Measurements from ENCODE around the gene ME3. TPM values are rescaled to one million over a fixed set of nuclear protein-coding genes. Genes with fewer than 3 reads are reported as not detected.
A peak's percentile ranks its signal among the peaks of the same experiment; 100 is the strongest.

The ME3 gene
- total RNA-seq, 1 experiment from 2014 or later: 83.8 TPM

DNA sequence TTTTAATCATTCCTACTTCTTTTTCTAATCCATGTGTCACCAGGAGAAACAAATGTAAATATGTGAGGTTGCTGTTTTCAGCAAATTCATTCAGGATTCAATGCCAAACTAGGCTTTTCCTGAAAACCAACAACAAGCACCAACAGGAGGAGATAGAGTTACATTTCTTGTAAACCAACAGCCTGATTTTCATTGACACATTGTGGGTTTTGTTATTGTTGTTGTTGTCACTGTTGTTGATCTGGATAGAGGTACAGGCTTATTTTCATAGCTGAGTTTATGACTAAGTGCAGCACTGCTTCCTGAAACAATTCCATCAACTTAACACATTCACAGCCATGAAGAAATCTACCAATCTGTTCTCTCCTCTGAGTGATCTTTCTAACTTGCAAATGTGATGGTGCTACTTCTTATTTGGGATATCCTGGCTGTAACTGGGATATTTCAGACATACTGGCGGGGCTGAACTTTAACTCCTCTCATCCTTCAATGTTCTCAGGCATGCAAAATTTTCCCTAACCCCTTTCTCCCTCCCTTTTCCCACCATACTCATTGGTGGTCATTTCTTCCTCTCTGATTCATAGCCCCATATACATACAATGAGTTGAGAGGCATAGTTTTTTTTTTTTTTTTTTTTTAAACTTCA, 65.5 kb downstream of the ME3 start:
- Histone ChIP-seq H3K27ac (ENCODE audit: low read length) (peak overlapping the region; percentile 85), H3K4me1 (ENCODE audit: insufficient read depth, low read length) (peaks cover 35% of the 10 kb centered on the region), H3K9me2 (replicated peaks; ENCODE audit: low read length) (no peaks in the 10 kb centered on the region), H4K20me1 (ENCODE audit: low read length) (no peaks in the 10 kb centered on the region), H3K9ac (ENCODE audit: low read length) (peak overlapping the region; percentile 55), H3K4me3 (ENCODE audit: low read length) (no peak overlapping the region), H3F3A (ENCODE audit: low read length, unreplicated experiment) (no peaks in the 10 kb centered on the region), H3K36me3 (ENCODE audit: low read depth, low read length) (peaks cover 3% of the 10 kb centered on the region; the same call in 1 of the 2 replicates), H3K4me2 (ENCODE audit: low read length) (peak overlapping the region; percentile 18; the same call in 1 of the 2 replicates), H3K9me3 (ENCODE audit: low read length) (no peaks in the 10 kb centered on the region), H3K27me3 (ENCODE audit: low read length) (no peaks in the 10 kb centered on the region), H2AFZ (ENCODE audit: low read length) (no peak overlapping the region), H3K79me2 (ENCODE audit: low read length) (no peaks in the 10 kb centered on the region)
- TF ChIP-seq, protein P1, sequence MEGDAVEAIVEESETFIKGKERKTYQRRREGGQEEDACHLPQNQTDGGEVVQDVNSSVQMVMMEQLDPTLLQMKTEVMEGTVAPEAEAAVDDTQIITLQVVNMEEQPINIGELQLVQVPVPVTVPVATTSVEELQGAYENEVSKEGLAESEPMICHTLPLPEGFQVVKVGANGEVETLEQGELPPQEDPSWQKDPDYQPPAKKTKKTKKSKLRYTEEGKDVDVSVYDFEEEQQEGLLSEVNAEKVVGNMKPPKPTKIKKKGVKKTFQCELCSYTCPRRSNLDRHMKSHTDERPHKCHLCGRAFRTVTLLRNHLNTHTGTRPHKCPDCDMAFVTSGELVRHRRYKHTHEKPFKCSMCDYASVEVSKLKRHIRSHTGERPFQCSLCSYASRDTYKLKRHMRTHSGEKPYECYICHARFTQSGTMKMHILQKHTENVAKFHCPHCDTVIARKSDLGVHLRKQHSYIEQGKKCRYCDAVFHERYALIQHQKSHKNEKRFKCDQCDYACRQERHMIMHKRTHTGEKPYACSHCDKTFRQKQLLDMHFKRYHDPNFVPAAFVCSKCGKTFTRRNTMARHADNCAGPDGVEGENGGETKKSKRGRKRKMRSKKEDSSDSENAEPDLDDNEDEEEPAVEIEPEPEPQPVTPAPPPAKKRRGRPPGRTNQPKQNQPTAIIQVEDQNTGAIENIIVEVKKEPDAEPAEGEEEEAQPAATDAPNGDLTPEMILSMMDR (conservative IDR thresholded peaks at IDR 0.05; ENCODE audit: low read depth, low read length): peak; percentile 32; the same call in 1 of the 2 replicates
- no peak for TF ChIP-seq EZH2phosphoT487 (IDR thresholded peaks at IDR 0.05; ENCODE audit: borderline replicate concordance, low read length)
- TF ChIP-seq EZH2 (IDR thresholded peaks at IDR 0.05; ENCODE audit: low read length, unreplicated experiment): no peak
- peak; percentile 59 for ATAC-seq
- BruUV-seq (replicated peaks): no TSS peak
- CTCF ChIA-PET: no interaction called here
- POLR2A ChIA-PET (ENCODE audit: unreplicated experiment): interaction anchor here (0.6 kb wide), 1 partner anchor 192 kb away, joined by 3 read pairs; no protein-coding TSS in a partner anchor
- peak; percentile 48 for DNase-seq
- intact Hi-C loops (cut with micrococcal nuclease): loop anchor here (2.0 to 5.0 kb wide), 4 partner anchors 14 to 195 kb away; partner anchors contain the start of gene PRSS23

DNA sequence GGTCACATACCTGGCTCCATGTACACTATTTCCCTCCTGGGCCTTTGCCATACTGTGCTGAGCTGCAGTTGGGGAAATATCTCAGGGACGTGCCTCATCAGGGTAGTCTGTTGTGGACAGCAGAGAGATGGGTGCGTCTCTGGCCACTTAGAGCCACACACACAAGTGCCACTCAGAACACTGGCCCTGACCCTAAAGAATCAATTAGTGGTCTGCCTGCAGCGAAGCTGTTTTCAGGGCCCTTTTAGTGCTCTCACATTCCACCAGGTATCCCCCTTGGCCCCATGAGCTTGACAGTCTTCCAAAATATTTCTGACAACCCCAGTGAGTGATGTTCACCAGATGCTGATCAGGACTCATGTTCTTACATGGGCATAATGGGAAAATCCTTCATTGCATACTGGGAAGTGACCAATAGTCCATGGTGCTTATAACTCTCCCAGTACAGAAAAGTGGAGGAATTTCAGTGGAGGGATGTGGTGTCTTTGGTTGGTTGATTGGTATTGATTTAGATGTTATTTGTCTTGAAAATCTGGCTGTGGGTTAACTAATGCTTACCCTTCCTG, 66.1 kb downstream of the ME3 start:
- Histone ChIP-seq H3K9ac (ENCODE audit: low read length) (peak overlapping the region; percentile 50; the same call in 1 of the 2 replicates), H3K4me1 (ENCODE audit: insufficient read depth, low read length) (peaks cover 35% of the 10 kb centered on the region), H4K20me1 (ENCODE audit: low read length) (no peaks in the 10 kb centered on the region), H3K9me3 (ENCODE audit: low read length) (no peaks in the 10 kb centered on the region), H3K9me2 (replicated peaks; ENCODE audit: low read length) (no peaks in the 10 kb centered on the region), H3K4me2 (ENCODE audit: low read length) (no peak overlapping the region), H3K36me3 (ENCODE audit: low read depth, low read length) (peaks cover 3% of the 10 kb centered on the region; the same call in 1 of the 2 replicates), H3K4me3 (ENCODE audit: low read length) (no peak overlapping the region), H3F3A (ENCODE audit: low read length, unreplicated experiment) (no peaks in the 10 kb centered on the region), H3K27me3 (ENCODE audit: low read length) (no peaks in the 10 kb centered on the region), H3K27ac (ENCODE audit: low read length) (peak overlapping the region; percentile 85), H3K79me2 (ENCODE audit: low read length) (no peaks in the 10 kb centered on the region), H2AFZ (ENCODE audit: low read length) (no peak overlapping the region)
- intact Hi-C loops (cut with micrococcal nuclease): loop anchor here (2.0 to 5.0 kb wide), 4 partner anchors 14 to 196 kb away; partner anchors contain the start of gene PRSS23
- ATAC-seq (no peak), DNase-seq (no peak)
- ChIA-PET POLR2A (ENCODE audit: unreplicated experiment) (no interaction called here), CTCF (no interaction called here)
- TF ChIP-seq, protein P1 (conservative IDR thresholded peaks at IDR 0.05; ENCODE audit: low read depth, low read length): no peak
- TF ChIP-seq EZH2 (IDR thresholded peaks at IDR 0.05; ENCODE audit: low read length, unreplicated experiment): no peak
- TF ChIP-seq EZH2phosphoT487 (IDR thresholded peaks at IDR 0.05; ENCODE audit: borderline replicate concordance, low read length): no peak
- BruUV-seq (replicated peaks): no TSS peak
